Tibial artery (tissue), 4 donors: ENCODE results near the gene NPSR1.

ENCODE experiments used
- DNase-seq, 2 donors: peaks; one replicate each; pipeline ENCODE4 v3.0.0-alpha.2; 2019
- H3K27ac ChIP-seq, 2 donors: fragments of 200-600 bp; sonication (generic) in 1 of 2; 1 replicate in 1 of 2; 2 replicates in 1 of 2; pipeline ENCODE4 v1.5.1; 2018 to 2019; ENCODE audit warnings: mild to moderate bottlenecking in 1 of 2
- H3K27me3 ChIP-seq, 2 donors: fragments of 200-600 bp; sonication (generic) in 1 of 2; one replicate each; pipeline versions ENCODE4 v1.5.1 to v1.6.0; 2016 to 2019
- H3K36me3 ChIP-seq, 3 donors: fragments of 200-600 bp; sonication (generic) in 2 of 3; one replicate each; pipeline ENCODE4 v1.5.1; 2016 to 2019; ENCODE audit warnings: mild to moderate bottlenecking in 2 of 3
- H3K4me1 ChIP-seq, 4 donors: fragments of 200-600 bp; sonication (generic) in 2 of 4; 1 replicate in 3 of 4; 2 replicates in 1 of 4; pipeline ENCODE4 v1.5.1; 2016 to 2019
- H3K4me3 ChIP-seq, 2 donors: fragments of 200-600 bp; sonication (generic) in 1 of 2; 1 replicate in 1 of 2; 2 replicates in 1 of 2; pipeline ENCODE4 v1.5.1; 2018 to 2019; ENCODE audit warnings: mild to moderate bottlenecking in 2 of 2
- H3K9me3 ChIP-seq, 3 donors: fragments of 200-600 bp; sonication (generic) in 1 of 3; one replicate each; pipeline ENCODE4 v1.5.1; 2016 to 2019
- CTCF ChIP-seq, 2 experiments: fragments of 200-600 bp in 1 of 2; fragments of 450-650 bp in 1 of 2; IDR thresholded peaks; one replicate each; pipeline ENCODE4 v1.5.1; 2017 to 2019; ENCODE audit warnings: antibody characterized with exemption in 2 of 2, mild to moderate bottlenecking in 1 of 2, moderate library complexity in 1 of 2
- intact Hi-C: fragments of 100-400 bp; cut with DNase I; formaldehyde crosslinking; loops from one replicate; pipeline ENCODE4 v1.15.0; 2023; ENCODE audit warnings: low total_unique reads

The NPSR1 gene

GRCh38 chr7:34761206-34761605 is 103.2 kb downstream of the NPSR1 start:
- H3K27ac ChIP-seq = no peak overlapping the region
- no peak for TF ChIP-seq CTCF (IDR thresholded peaks at IDR 0.05)
- H3K27me3 ChIP-seq = no peaks in the 10 kb centered on the region
- no peaks in the 10 kb centered on the region for H3K36me3 ChIP-seq
- DNase-seq = no peak
- no peak overlapping the region for H3K4me3 ChIP-seq
- H3K4me1 ChIP-seq = no peaks in the 10 kb centered on the region
- H3K9me3 ChIP-seq = no peaks in the 10 kb centered on the region
- intact Hi-C loops = no loop called here

- Histone ChIP-seq H3K27me3 (no peaks in the 10 kb centered on the region), H3K27ac (no peak overlapping the region), H3K36me3 (no peaks in the 10 kb centered on the region), H3K9me3 (no peaks in the 10 kb centered on the region), H3K4me1 (no peaks in the 10 kb centered on the region), H3K4me3 (no peak overlapping the region)
- no peak for DNase-seq
- no peak for TF ChIP-seq CTCF (IDR thresholded peaks at IDR 0.05)
- intact Hi-C loops = no loop called here
Measured at GRCh38 chr7:34761627-34762026, 103.6 kb downstream of the NPSR1 start.

- H3K4me3 ChIP-seq = no peak overlapping the region
- no peaks in the 10 kb centered on the region for H3K9me3 ChIP-seq
- no peak overlapping the region for H3K27ac ChIP-seq
- no peaks in the 10 kb centered on the region for H3K4me1 ChIP-seq
- TF ChIP-seq CTCF (IDR thresholded peaks at IDR 0.05) = no peak
- DNase-seq = no peak
- H3K27me3 ChIP-seq = no peaks in the 10 kb centered on the region
- intact Hi-C loops = no loop called here
- no peaks in the 10 kb centered on the region for H3K36me3 ChIP-seq
Measured at GRCh38 chr7:34762764-34763163, 104.7 kb downstream of the NPSR1 start.

- TF ChIP-seq CTCF (IDR thresholded peaks at IDR 0.05) = no peak
- H3K4me3 ChIP-seq = no peak overlapping the region
- H3K27me3 ChIP-seq = no peaks in the 10 kb centered on the region
- no peaks in the 10 kb centered on the region for H3K9me3 ChIP-seq
- H3K4me1 ChIP-seq = no peaks in the 10 kb centered on the region
- H3K27ac ChIP-seq = no peak overlapping the region
- intact Hi-C loops = no loop called here
- no peak for DNase-seq
- H3K36me3 ChIP-seq = no peaks in the 10 kb centered on the region
Measured at GRCh38 chr7:34772296-34772938, 114.4 kb downstream of the NPSR1 start.

- TF ChIP-seq CTCF (IDR thresholded peaks at IDR 0.05) = no peak
- Histone ChIP-seq H3K27me3 (no peaks in the 10 kb centered on the region), H3K4me3 (no peak overlapping the region), H3K9me3 (peaks cover 0 to under 1% (median 0%) of the 10 kb centered on the region in 3 donors), H3K36me3 (no peaks in the 10 kb centered on the region), H3K27ac (no peak overlapping the region), H3K4me1 (no peaks in the 10 kb centered on the region)
- intact Hi-C loops = no loop called here
- no peak for DNase-seq
Measured at GRCh38 chr7:34776748-34777358, 118.8 kb downstream of the NPSR1 start.
